Fibroblast of villous mesenchyme (primary cell): ENCODE results near the gene OR1C1. TPM values are rescaled to one million over a fixed set of nuclear protein-coding genes. Genes with fewer than 3 reads are reported as not detected.
"Not testable (repeated sequence)": the region's sequence is repeated elsewhere in the genome, so short reads cannot be mapped to it uniquely, and the experiment has no call there.

Experiments used
- DNase-seq: peaks from one replicate; pipeline ENCODE4 v3.0.0-alpha.2; 2010; ENCODE audit warnings: low read depth
- H3K4me3 ChIP-seq: 2 replicates; pipeline ENCODE4 v1.5.1; 2011; ENCODE audit warnings: low read depth, mild to moderate bottlenecking, low read length
- total RNA-seq: library from RNA; depleted of rRNA; stranded (reverse); fragments of >200 nt; gene quantifications from 2 replicates; pipeline ENCODE4 v1.2.3, GENCODE V29; 2012
- TF ChIP-seq, protein P1 (sequence below): IDR thresholded peaks from 2 replicates; pipeline ENCODE4 v1.5.1; 2012; ENCODE audit warnings: low read depth, mild to moderate bottlenecking, low read length; ENCODE audit not compliant: insufficient read depth

OR1C1 gene
- total RNA-seq, 1 donor = not detected

DNA sequence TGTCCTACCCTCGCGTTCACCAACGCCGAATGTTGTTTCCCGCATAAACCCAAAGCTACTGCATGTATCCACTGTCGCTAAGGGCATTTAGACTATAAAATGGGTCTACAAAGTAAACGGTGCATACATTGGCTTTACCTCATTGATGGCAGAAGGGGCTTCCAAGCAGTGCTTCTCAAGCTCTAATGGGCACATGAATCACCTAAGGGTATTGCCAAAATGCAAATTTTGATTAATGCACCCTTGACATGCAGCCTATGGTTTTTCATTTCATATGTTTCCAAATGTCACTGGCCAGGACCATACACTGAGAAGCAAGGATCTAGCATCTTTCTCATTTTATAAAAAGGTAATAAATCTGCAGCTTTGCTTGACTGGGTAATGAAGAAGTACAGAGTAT, 46.6 kb downstream of the OR1C1 start:
- TF ChIP-seq, protein P1, sequence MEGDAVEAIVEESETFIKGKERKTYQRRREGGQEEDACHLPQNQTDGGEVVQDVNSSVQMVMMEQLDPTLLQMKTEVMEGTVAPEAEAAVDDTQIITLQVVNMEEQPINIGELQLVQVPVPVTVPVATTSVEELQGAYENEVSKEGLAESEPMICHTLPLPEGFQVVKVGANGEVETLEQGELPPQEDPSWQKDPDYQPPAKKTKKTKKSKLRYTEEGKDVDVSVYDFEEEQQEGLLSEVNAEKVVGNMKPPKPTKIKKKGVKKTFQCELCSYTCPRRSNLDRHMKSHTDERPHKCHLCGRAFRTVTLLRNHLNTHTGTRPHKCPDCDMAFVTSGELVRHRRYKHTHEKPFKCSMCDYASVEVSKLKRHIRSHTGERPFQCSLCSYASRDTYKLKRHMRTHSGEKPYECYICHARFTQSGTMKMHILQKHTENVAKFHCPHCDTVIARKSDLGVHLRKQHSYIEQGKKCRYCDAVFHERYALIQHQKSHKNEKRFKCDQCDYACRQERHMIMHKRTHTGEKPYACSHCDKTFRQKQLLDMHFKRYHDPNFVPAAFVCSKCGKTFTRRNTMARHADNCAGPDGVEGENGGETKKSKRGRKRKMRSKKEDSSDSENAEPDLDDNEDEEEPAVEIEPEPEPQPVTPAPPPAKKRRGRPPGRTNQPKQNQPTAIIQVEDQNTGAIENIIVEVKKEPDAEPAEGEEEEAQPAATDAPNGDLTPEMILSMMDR = no peak
- no peak for DNase-seq
- no peak overlapping the region for H3K4me3 ChIP-seq

DNA sequence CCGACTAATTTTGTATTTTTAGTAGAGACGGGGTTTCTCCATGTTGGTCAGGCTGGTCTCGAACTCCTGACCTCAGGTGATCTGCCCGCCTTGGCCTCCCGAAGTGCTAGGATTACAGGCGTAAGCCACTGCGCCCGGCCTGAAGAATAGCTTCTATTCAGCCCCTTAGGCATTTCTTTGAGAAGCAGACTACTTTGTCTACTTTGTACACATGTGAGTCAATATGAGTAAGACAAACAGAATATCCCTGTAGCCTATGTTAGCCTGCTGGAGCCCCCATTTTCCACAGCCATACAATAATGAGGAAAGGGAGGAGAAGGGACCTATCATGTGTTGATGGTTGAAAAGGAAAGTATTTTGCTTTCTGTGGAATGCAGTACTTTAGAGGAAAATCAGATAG, 49.7 kb downstream of the OR1C1 start:
- not testable (repeated sequence) for DNase-seq, H3K4me3 ChIP-seq

Other genes with a start within 250 kb of the OR1C1 start
- gene OR2C3, start 224.1 kb downstream of the OR1C1 start, total RNA-seq = not detected in 2 replicates
- not detected in 2 replicates for gene GCSAML, start 211.4 kb downstream of the OR1C1 start, total RNA-seq
- not detected in 2 replicates for gene OR2G2, start 172.2 kb downstream of the OR1C1 start, total RNA-seq
- not detected in 2 replicates for gene OR2G3, start 155.0 kb downstream of the OR1C1 start, total RNA-seq
- not detected in 2 replicates for gene OR13G1, start 80.8 kb downstream of the OR1C1 start, total RNA-seq
- not detected in 2 replicates for gene OR6F1, start 43.9 kb downstream of the OR1C1 start, total RNA-seq
- not detected in 2 replicates for gene OR14K1, start 21.9 kb downstream of the OR1C1 start, total RNA-seq
- not detected in 2 replicates for gene OR14A2, start 12.4 kb downstream of the OR1C1 start, total RNA-seq
- not detected in 2 replicates for gene OR14A16, start 63.6 kb upstream of the OR1C1 start, total RNA-seq
- gene OR11L1, start 81.3 kb upstream of the OR1C1 start, total RNA-seq = not detected in 2 replicates
- 0.97 and 3.5 TPM in 2 replicates for gene TRIM58, start 96.6 kb upstream of the OR1C1 start, total RNA-seq
- 0.86 and 0.97 TPM in 2 replicates for gene OR2W3, start 135.0 kb upstream of the OR1C1 start, total RNA-seq
- gene OR2T8, start 159.7 kb upstream of the OR1C1 start, total RNA-seq = not detected in 2 replicates
- gene OR2AJ1, start 164.3 kb upstream of the OR1C1 start, total RNA-seq = not detected in 2 replicates
- not detected in 2 replicates for gene OR2L8, start 188.3 kb upstream of the OR1C1 start, total RNA-seq
- under 0.01 TPM in 1 of 2 replicates, not detected in the other for gene OR2AK2, start 204.7 kb upstream of the OR1C1 start, total RNA-seq